HCT116 (cell line): Measurements from ENCODE around the gene RMI2. TPM values are rescaled to one million over a fixed set of nuclear protein-coding genes. Genes with fewer than 3 reads are reported as not detected.

ENCODE experiments used
- ATAC-seq: fragments of 200-7000 bp; cut with Tn5 transposase; 2 replicates; pipeline ENCODE4 v1.9.1; 2020; ENCODE audit warnings: mild to moderate bottlenecking, moderate library complexity
- BruUV-seq: library from RNA; stranded (reverse); fragments of 400-500 nt; replicated peaks from 2 replicates; lab custom pipeline; 2021; lab: Mats Ljungman, UMichigan
- CTCF ChIA-PET: fragments of 300-600 bp; sonication (Branson Sonifier 250); formaldehyde crosslinking; loops from one replicate; lab custom pipeline; 2021; ENCODE audit warnings: antibody characterized with exemption; lab: Charles Lee
- POLR2A ChIA-PET: fragments of 300-600, 350-600 bp; sonication (Branson Sonifier 250); formaldehyde crosslinking; loops from one replicate; lab custom pipeline; 2021; ENCODE audit warnings: antibody characterized with exemption; lab: Charles Lee
- RAD21 ChIA-PET, 2 experiments: fragments of 300-600 bp; sonication (Branson Sonifier 250); formaldehyde crosslinking; loops; one replicate each; lab custom pipeline; 2023; ENCODE audit warnings: low total read pairs in 2 of 2; ENCODE audit not compliant: uncharacterized antibody in 2 of 2, unreplicated experiment in 2 of 2, low non-redundant PET in 1 of 2; lab: Charles Lee
- DNase-seq: peaks from one replicate; pipeline ENCODE4 v3.0.0-alpha.2; 2010; ENCODE audit warnings: low read depth, low spot score
- H2AFZ ChIP-seq: fragments of 200-600 bp; shearing (Covaris generic), sonication (generic); 2 replicates; pipeline ENCODE4 v1.6.1; 2017; ENCODE audit warnings: low read depth, mixed run types, mixed read lengths, antibody characterized with exemption, low read length; ENCODE audit not compliant: poor library complexity, severe bottlenecking
- H3K27ac ChIP-seq: 2 replicates; pipeline ENCODE4 v1.5.1; 2012; ENCODE audit warnings: low read depth, low read length
- H3K27me3 ChIP-seq: fragments of 200-600 bp; sonication (generic); 2 replicates; pipeline ENCODE4 v1.6.1; 2016; ENCODE audit warnings: mixed run types, low read length, mixed read lengths; ENCODE audit not compliant: insufficient read depth
- H3K36me3 ChIP-seq, 2 experiments: fragments of 200-500 bp in 1 of 2; fragments of 200-600 bp in 1 of 2; sonication (Bioruptor generic) in 1 of 2; sonication (generic) in 1 of 2; 2 replicates each; pipeline versions ENCODE4 v1.5.1 to v1.6.1; 2014 to 2016; ENCODE audit warnings: low read length in 2 of 2, inconsistent platforms in 1 of 2, mixed read lengths in 1 of 2, mixed run types in 1 of 2; ENCODE audit not compliant: insufficient read depth in 2 of 2, control insufficient read depth in 1 of 2
- H3K4me1 ChIP-seq, 2 experiments: fragments of 200-600 bp in 1 of 2; sonication (generic) in 1 of 2; 2 replicates each; pipeline versions ENCODE4 v1.5.1 to v1.6.1; 2012 to 2017; ENCODE audit warnings: low read length in 2 of 2, inconsistent platforms in 1 of 2, mild to moderate bottlenecking in 1 of 2, mixed read lengths in 1 of 2, mixed run types in 1 of 2, moderate library complexity in 1 of 2; ENCODE audit not compliant: insufficient read depth in 2 of 2, control insufficient read depth in 1 of 2
- H3K4me2 ChIP-seq: fragments of 200-600 bp; sonication (generic); 2 replicates; pipeline ENCODE4 v1.6.1; 2017; ENCODE audit warnings: mixed run types, low read length, mixed read lengths
- H3K4me3 ChIP-seq, 2 experiments: fragments of 200-600 bp in 1 of 2; sonication (generic) in 1 of 2; replicated peaks in 1 of 2; 2 replicates each; pipeline ENCODE4 v1.5.1; 2011 to 2016; ENCODE audit warnings: low read length in 2 of 2, control low read depth in 1 of 2, low read depth in 1 of 2, mild to moderate bottlenecking in 1 of 2, mixed read lengths in 1 of 2, mixed run types in 1 of 2
- H3K79me2 ChIP-seq: fragments of 200-600 bp; sonication (generic); 2 replicates; pipeline ENCODE4 v1.6.1; 2017; ENCODE audit warnings: mild to moderate bottlenecking, mixed run types, low read length, moderate library complexity, mixed read lengths; ENCODE audit not compliant: insufficient read depth
- H3K9ac ChIP-seq: fragments of 200-600 bp; sonication (generic); 2 replicates; pipeline ENCODE4 v1.6.1; 2016; ENCODE audit warnings: low read length, mixed read lengths
- H3K9me2 ChIP-seq: fragments of 200-600 bp; sonication (generic), shearing (Covaris generic); 2 replicates; pipeline ENCODE4 v1.6.1; 2017; ENCODE audit warnings: mixed run types, mild to moderate bottlenecking, moderate library complexity; ENCODE audit not compliant: insufficient read depth
- H3K9me3 ChIP-seq, 2 experiments: fragments of 200-500 bp in 1 of 2; fragments of 200-600 bp in 1 of 2; sonication (Bioruptor generic) in 1 of 2; sonication (generic) in 1 of 2; 2 replicates each; pipeline ENCODE4 v1.6.1; 2014 to 2017; ENCODE audit warnings: low read length in 2 of 2, mixed read lengths in 2 of 2, inconsistent platforms in 1 of 2, low read depth in 1 of 2, mild to moderate bottlenecking in 1 of 2, mixed run types in 1 of 2, moderate library complexity in 1 of 2; ENCODE audit not compliant: control insufficient read depth in 1 of 2, insufficient read depth in 1 of 2
- H4K20me1 ChIP-seq: fragments of 200-600 bp; sonication (generic), shearing (Covaris generic); 2 replicates; pipeline ENCODE4 v1.6.1; 2017; ENCODE audit warnings: mixed run types, mild to moderate bottlenecking, moderate library complexity; ENCODE audit not compliant: insufficient read depth
- CBX3 ChIP-seq: IDR thresholded peaks from 2 replicates; pipeline ENCODE4 v1.6.1; 2012; ENCODE audit warnings: low read depth
- SIN3A ChIP-seq: IDR thresholded peaks from 2 replicates; pipeline ENCODE4 v1.6.1; 2012; ENCODE audit warnings: low read depth
- TCF7L2 ChIP-seq: IDR thresholded peaks from 2 replicates; pipeline ENCODE4 v1.7.0; 2011; ENCODE audit warnings: borderline replicate concordance, inconsistent platforms; ENCODE audit not compliant: insufficient read depth, insufficient read length; ENCODE audit errors: extremely low read depth
- intact Hi-C: fragments of 100-400 bp; cut with micrococcal nuclease; formaldehyde crosslinking; loops from 2 replicates; pipeline ENCODE4 v1.10.0; 2022
- total RNA-seq: library from RNA; stranded (reverse); gene quantifications from one replicate; pipeline ENCODE4 v1.2.1, GENCODE V29; 2021; ENCODE audit not compliant: unreplicated experiment
- TF ChIP-seq, protein P1 (sequence below): IDR thresholded peaks from 2 replicates; pipeline ENCODE4 v1.6.1; 2012

Gene RMI2
- total RNA-seq, 1 experiment from 2014 or later: 19.9 TPM

- DNase-seq (no peak), ATAC-seq (no peak)
- peaks cover 0 to 31% of the 10 kb centered on the region in 2 experiments; a peak in 3 of 4 replicates for H3K4me1 ChIP-seq
- H3K36me3 ChIP-seq: no peaks in the 10 kb centered on the region; a peak in 1 of 4 replicates
- peak overlapping the region; percentile 18; the same call in 1 of the 2 replicates for H3K4me2 ChIP-seq
- H3K4me3 ChIP-seq: no peak overlapping the region
- no TSS peak for BruUV-seq
- no peaks in the 10 kb centered on the region for H3K9me3 ChIP-seq
- RAD21 ChIA-PET: no interaction called here
- CTCF ChIA-PET: no interaction called here
- H2AFZ ChIP-seq: no peak overlapping the region
- no peaks in the 10 kb centered on the region for H3K9me2 ChIP-seq
- H3K9ac ChIP-seq: no peak overlapping the region
- no peaks in the 10 kb centered on the region for H3K27me3 ChIP-seq
- no peak overlapping the region for H3K27ac ChIP-seq
- intact Hi-C loops: no loop called here
- POLR2A ChIA-PET: no interaction called here
- no peaks in the 10 kb centered on the region for H4K20me1 ChIP-seq
- peaks cover 5% of the 10 kb centered on the region; the same call in 1 of the 2 replicates for H3K79me2 ChIP-seq
- no peak for TF ChIP-seq SIN3A
- TF ChIP-seq TCF7L2: no peak
- no peak for TF ChIP-seq CBX3
- TF ChIP-seq, protein P1, sequence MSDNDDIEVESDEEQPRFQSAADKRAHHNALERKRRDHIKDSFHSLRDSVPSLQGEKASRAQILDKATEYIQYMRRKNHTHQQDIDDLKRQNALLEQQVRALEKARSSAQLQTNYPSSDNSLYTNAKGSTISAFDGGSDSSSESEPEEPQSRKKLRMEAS: no peak
- TF ChIP-seq, all 23 proteins: peak for 0
Observed at GRCh38 chr16:11342021-11342855, 3.0 kb upstream of the RMI2 start.

DNA sequence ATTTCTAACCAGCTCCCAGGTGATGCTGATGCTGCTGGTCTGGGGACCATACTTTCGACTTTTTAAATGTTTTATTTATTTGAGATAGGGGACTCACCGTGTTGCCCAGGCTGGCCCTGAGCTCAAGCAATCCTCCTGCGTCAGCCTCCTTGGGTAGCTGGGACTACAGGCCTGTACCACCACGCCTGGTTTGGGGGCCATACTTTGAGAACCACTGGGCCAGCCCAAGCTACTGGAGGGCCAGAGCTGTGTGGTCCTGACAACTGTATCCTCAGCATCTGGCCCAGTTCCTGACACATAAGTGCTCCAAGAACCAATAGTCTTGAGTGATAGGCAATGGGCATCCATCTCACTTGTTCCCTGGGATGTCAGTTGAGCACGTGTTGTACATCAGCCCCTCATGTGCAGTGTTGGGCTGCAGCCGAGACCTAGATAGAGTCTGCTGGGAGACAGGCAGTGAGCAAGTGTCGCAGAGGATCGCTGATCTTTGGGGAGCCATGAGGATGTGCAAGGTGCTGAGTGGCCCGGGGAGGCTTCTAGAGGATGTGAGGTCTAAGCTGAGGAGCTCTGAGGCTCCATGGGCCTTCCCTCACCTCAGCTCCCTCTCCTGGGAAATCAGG, 1.6 kb downstream of the RMI2 start:
- Histone ChIP-seq H3K9me3 (no peaks in the 10 kb centered on the region), H4K20me1 (no peaks in the 10 kb centered on the region), H3K4me1 (peaks cover 0 to 38% of the 10 kb centered on the region in 2 experiments; a peak in 3 of 4 replicates), H3K9me2 (no peaks in the 10 kb centered on the region), H3K4me2 (peak overlapping the region; percentile 98), H3K79me2 (peaks cover 5% of the 10 kb centered on the region; the same call in 1 of the 2 replicates), H3K27ac (no peak overlapping the region), H3K9ac (peak overlapping the region; percentile 81), H3K36me3 (no peaks in the 10 kb centered on the region; a peak in 1 of 4 replicates), H3K27me3 (no peaks in the 10 kb centered on the region), H3K4me3 (peak overlapping the region in 1 of 2 experiments; percentile 73; a peak in 3 of 4 replicates), H2AFZ (no peak overlapping the region)
- intact Hi-C loops: no loop called here
- TF ChIP-seq SIN3A: no peak
- RAD21 ChIA-PET: no interaction called here
- CTCF ChIA-PET: interaction anchor here (1.2 kb wide), 1 partner anchor 10 kb away, joined by 3 read pairs; no protein-coding TSS in a partner anchor
- DNase-seq: no peak
- POLR2A ChIA-PET: interaction anchor here (1.7 kb wide), 1 partner anchor 11 kb away, joined by 4 read pairs; no protein-coding TSS in a partner anchor
- no peak for ATAC-seq
- no TSS peak for BruUV-seq
